Measurements from ENCODE around the gene RNF220. TPM values are rescaled to one million over a fixed set of nuclear protein-coding genes. Genes with fewer than 3 reads are reported as not detected.

The RNF220 gene
- polyA plus RNA-seq, 1 donor from 2014 or later: 142 TPM

DNA sequence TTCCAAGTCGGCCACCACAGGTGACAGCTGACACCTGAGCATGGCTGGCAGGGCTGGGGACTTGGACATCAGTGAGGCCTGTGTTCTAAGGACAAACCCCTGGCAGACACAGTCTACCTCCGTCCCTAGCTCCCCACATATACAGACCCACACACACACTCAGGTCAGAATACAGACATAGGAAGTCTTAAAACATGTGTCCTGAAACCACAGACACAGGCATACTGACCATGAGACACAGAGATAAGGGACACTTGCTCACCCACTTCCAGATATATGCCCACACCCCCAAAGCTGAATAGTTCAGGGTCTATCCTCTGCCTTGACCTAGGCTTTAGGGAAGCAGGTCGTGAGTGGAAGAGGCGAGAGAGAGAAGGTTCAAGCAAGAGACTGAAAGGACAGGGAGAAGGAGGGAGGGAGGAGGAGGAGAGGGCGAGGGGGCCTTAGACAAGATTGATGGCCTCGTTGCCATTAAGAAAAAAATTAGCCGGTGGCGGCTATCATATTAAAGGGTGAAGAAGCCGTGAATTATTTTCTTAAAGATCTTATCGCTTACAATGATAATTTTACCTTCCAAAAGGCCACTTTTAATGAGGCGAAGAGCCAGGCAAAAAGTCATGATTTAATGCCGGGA is 219.3 kb downstream of the RNF220 start:
- no peak for TF ChIP-seq RAD21 (conservative IDR thresholded peaks at IDR 0.05)
- no peak for TF ChIP-seq MXI1 (conservative IDR thresholded peaks at IDR 0.05; ENCODE audit: poor library complexity, severe bottlenecking)
- TF ChIP-seq, protein P1, sequence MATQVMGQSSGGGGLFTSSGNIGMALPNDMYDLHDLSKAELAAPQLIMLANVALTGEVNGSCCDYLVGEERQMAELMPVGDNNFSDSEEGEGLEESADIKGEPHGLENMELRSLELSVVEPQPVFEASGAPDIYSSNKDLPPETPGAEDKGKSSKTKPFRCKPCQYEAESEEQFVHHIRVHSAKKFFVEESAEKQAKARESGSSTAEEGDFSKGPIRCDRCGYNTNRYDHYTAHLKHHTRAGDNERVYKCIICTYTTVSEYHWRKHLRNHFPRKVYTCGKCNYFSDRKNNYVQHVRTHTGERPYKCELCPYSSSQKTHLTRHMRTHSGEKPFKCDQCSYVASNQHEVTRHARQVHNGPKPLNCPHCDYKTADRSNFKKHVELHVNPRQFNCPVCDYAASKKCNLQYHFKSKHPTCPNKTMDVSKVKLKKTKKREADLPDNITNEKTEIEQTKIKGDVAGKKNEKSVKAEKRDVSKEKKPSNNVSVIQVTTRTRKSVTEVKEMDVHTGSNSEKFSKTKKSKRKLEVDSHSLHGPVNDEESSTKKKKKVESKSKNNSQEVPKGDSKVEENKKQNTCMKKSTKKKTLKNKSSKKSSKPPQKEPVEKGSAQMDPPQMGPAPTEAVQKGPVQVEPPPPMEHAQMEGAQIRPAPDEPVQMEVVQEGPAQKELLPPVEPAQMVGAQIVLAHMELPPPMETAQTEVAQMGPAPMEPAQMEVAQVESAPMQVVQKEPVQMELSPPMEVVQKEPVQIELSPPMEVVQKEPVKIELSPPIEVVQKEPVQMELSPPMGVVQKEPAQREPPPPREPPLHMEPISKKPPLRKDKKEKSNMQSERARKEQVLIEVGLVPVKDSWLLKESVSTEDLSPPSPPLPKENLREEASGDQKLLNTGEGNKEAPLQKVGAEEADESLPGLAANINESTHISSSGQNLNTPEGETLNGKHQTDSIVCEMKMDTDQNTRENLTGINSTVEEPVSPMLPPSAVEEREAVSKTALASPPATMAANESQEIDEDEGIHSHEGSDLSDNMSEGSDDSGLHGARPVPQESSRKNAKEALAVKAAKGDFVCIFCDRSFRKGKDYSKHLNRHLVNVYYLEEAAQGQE (IDR thresholded peaks at IDR 0.05; ENCODE audit: borderline replicate concordance): no peak
- TF ChIP-seq EZH2 (IDR thresholded peaks at IDR 0.05; ENCODE audit: borderline replicate concordance, insufficient read depth, low read length, poor library complexity, severe bottlenecking): no peak
- TF ChIP-seq, protein P2, sequence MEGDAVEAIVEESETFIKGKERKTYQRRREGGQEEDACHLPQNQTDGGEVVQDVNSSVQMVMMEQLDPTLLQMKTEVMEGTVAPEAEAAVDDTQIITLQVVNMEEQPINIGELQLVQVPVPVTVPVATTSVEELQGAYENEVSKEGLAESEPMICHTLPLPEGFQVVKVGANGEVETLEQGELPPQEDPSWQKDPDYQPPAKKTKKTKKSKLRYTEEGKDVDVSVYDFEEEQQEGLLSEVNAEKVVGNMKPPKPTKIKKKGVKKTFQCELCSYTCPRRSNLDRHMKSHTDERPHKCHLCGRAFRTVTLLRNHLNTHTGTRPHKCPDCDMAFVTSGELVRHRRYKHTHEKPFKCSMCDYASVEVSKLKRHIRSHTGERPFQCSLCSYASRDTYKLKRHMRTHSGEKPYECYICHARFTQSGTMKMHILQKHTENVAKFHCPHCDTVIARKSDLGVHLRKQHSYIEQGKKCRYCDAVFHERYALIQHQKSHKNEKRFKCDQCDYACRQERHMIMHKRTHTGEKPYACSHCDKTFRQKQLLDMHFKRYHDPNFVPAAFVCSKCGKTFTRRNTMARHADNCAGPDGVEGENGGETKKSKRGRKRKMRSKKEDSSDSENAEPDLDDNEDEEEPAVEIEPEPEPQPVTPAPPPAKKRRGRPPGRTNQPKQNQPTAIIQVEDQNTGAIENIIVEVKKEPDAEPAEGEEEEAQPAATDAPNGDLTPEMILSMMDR (IDR thresholded peaks at IDR 0.05; ENCODE audit: poor library complexity, severe bottlenecking): no peak
- TF ChIP-seq POLR2AphosphoS5 (IDR thresholded peaks at IDR 0.05): no peak
- TF ChIP-seq EP300 (conservative IDR thresholded peaks at IDR 0.05; ENCODE audit: poor library complexity, severe bottlenecking): no peak
- TF ChIP-seq SMC3 (conservative IDR thresholded peaks at IDR 0.05; ENCODE audit: poor library complexity): no peak
- TF ChIP-seq TAF1 (IDR thresholded peaks at IDR 0.05; ENCODE audit: low read depth): no peak
- H3K9ac ChIP-seq (ENCODE audit: low read length): no peak overlapping the region
- H2AFZ ChIP-seq (ENCODE audit: low read depth, low read length): no peak overlapping the region
- no peaks in the 10 kb centered on the region for H3K36me3 ChIP-seq (ENCODE audit: insufficient read depth, low read length)
- no peaks in the 10 kb centered on the region for H4K20me1 ChIP-seq (ENCODE audit: insufficient read depth)
- no peak overlapping the region for H3K4me3 ChIP-seq (ENCODE audit: low read length)
- H3K27ac ChIP-seq (ENCODE audit: low read length): no peak overlapping the region
- no peaks in the 10 kb centered on the region for H3K9me2 ChIP-seq (ENCODE audit: insufficient read depth, low read length)
- no peaks in the 10 kb centered on the region for H3K79me2 ChIP-seq (replicated peaks; ENCODE audit: insufficient read depth, low read length)
- no peak overlapping the region for H3K4me2 ChIP-seq (ENCODE audit: low read length)
- H3K27me3 ChIP-seq (ENCODE audit: insufficient read depth, low read depth, low read length): no peaks in the 10 kb centered on the region
- no peaks in the 10 kb centered on the region for H3K9me3 ChIP-seq (ENCODE audit: low read length)
- no peaks in the 10 kb centered on the region for H3F3A ChIP-seq (ENCODE audit: insufficient read depth, low read length, poor library complexity, severe bottlenecking)

DNA sequence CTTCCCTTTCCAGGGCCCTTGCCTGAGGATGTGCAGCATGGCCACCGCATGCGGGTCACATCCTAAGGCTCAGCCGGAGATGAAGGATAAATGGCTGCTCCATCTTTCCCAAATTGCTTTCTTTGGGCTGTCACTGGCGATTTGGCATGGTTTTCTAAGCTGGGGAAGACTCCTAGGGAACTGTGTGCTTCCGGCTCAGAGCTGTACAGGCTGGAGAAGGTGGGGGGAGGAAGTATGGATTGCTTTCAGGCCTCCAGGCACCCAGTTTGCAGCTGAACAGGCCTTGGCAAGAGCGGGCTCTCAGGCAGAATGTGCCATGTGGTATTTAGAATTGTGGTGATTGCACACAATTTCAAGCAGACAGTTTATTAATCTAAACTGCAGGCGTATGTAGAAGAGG is 220.3 kb downstream of the RNF220 start:
- Histone ChIP-seq H3K4me2 (ENCODE audit: low read length) (no peak overlapping the region), H3K27ac (ENCODE audit: low read length) (no peak overlapping the region), H2AFZ (ENCODE audit: low read depth, low read length) (no peak overlapping the region), H3K36me3 (ENCODE audit: insufficient read depth, low read length) (no peaks in the 10 kb centered on the region), H3F3A (ENCODE audit: insufficient read depth, low read length, poor library complexity, severe bottlenecking) (no peaks in the 10 kb centered on the region), H3K9ac (ENCODE audit: low read length) (no peak overlapping the region), H3K27me3 (ENCODE audit: insufficient read depth, low read depth, low read length) (no peaks in the 10 kb centered on the region), H4K20me1 (ENCODE audit: insufficient read depth) (no peaks in the 10 kb centered on the region), H3K79me2 (replicated peaks; ENCODE audit: insufficient read depth, low read length) (no peaks in the 10 kb centered on the region), H3K9me2 (ENCODE audit: insufficient read depth, low read length) (no peaks in the 10 kb centered on the region), H3K4me3 (ENCODE audit: low read length) (no peak overlapping the region), H3K9me3 (ENCODE audit: low read length) (no peaks in the 10 kb centered on the region)
- TF ChIP-seq EP300 (conservative IDR thresholded peaks at IDR 0.05; ENCODE audit: poor library complexity, severe bottlenecking): no peak
- no peak for TF ChIP-seq SMC3 (conservative IDR thresholded peaks at IDR 0.05; ENCODE audit: poor library complexity)
- TF ChIP-seq, protein P1 (IDR thresholded peaks at IDR 0.05; ENCODE audit: borderline replicate concordance): no peak
- no peak for TF ChIP-seq RAD21 (conservative IDR thresholded peaks at IDR 0.05)
- TF ChIP-seq POLR2AphosphoS5 (IDR thresholded peaks at IDR 0.05): no peak
- no peak for TF ChIP-seq TAF1 (IDR thresholded peaks at IDR 0.05; ENCODE audit: low read depth)
- no peak for TF ChIP-seq MXI1 (conservative IDR thresholded peaks at IDR 0.05; ENCODE audit: poor library complexity, severe bottlenecking)
- TF ChIP-seq, protein P2 (IDR thresholded peaks at IDR 0.05; ENCODE audit: poor library complexity, severe bottlenecking): no peak
- no peak for TF ChIP-seq EZH2 (IDR thresholded peaks at IDR 0.05; ENCODE audit: borderline replicate concordance, insufficient read depth, low read length, poor library complexity, severe bottlenecking)
